ENCODE results near the gene MROH9. TPM values are rescaled to one million over a fixed set of nuclear protein-coding genes. Genes with fewer than 3 reads are reported as not detected.

MROH9 gene
- total RNA-seq, 2 donors from 2014 or later, result not detected

DNA sequence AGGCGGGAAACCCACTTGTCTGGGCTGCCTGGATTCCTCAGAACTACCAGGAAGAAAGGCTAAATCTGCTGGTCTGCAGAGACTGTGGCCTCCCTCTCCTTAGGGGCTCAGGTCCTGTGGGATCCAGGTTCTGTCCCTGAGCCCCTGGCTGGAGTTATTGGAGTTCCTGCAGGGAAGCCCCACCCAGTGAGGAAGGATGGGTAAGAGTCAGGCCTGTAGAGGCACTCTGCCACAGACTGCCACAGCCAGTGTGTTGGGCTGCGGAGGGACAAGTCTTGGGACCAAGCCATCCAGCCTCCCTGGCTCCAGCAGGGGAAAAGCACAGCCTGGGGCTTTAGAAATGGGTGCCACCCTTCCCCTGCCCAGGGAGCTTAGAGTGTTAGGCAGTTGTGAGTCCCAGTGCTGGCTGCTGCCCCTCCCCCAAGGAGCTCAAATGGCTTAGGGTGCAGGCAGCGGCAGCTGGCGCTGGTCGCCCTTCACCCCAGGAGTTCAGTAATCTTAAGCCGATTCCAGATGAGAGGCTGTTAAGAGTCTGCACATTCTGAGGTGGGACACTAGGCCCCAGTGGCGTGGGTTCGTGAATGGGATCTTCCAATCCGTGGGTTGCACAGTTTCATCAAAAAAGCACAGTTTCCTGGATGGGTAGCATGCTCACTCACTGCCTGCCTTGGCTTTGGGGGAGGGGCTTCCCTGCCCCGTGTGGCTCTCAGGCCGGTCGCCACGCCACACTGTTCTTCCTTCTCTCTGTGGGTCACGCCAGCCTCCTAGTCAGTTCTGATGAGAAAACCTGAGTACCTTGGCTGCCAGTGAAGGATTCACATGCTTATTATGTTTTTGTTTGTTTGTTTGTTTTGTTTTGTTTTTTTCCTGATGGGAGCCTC is 97.7 kb downstream of the MROH9 start:
- intact Hi-C loops (cut with DNase I), result no loop called here
- Histone ChIP-seq H3K36me3 (no peaks in the 10 kb centered on the region), H3K27ac (no peak overlapping the region), H3K9me3 (no peaks in the 10 kb centered on the region), H3K4me1 (no peaks in the 10 kb centered on the region), H3K4me3 (no peak overlapping the region), H3K9ac (ENCODE audit: low read depth in 2 of 2, low read length in 2 of 2) (no peak overlapping the region), H3K27me3 (no peaks in the 10 kb centered on the region)
- TF ChIP-seq, protein P1, sequence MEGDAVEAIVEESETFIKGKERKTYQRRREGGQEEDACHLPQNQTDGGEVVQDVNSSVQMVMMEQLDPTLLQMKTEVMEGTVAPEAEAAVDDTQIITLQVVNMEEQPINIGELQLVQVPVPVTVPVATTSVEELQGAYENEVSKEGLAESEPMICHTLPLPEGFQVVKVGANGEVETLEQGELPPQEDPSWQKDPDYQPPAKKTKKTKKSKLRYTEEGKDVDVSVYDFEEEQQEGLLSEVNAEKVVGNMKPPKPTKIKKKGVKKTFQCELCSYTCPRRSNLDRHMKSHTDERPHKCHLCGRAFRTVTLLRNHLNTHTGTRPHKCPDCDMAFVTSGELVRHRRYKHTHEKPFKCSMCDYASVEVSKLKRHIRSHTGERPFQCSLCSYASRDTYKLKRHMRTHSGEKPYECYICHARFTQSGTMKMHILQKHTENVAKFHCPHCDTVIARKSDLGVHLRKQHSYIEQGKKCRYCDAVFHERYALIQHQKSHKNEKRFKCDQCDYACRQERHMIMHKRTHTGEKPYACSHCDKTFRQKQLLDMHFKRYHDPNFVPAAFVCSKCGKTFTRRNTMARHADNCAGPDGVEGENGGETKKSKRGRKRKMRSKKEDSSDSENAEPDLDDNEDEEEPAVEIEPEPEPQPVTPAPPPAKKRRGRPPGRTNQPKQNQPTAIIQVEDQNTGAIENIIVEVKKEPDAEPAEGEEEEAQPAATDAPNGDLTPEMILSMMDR (IDR thresholded peaks at IDR 0.05), result no peak
- DNase-seq, result no peak

GRCh38 chr1:171037626-171038025 is 102.3 kb downstream of the MROH9 start:
- Histone ChIP-seq H3K9me3 (no peaks in the 10 kb centered on the region), H3K4me1 (no peaks in the 10 kb centered on the region), H3K4me3 (no peak overlapping the region), H3K27me3 (no peaks in the 10 kb centered on the region), H3K36me3 (no peaks in the 10 kb centered on the region), H3K9ac (ENCODE audit: low read depth in 2 of 2, low read length in 2 of 2) (no peak overlapping the region), H3K27ac (no peak overlapping the region)
- TF ChIP-seq, protein P1 (IDR thresholded peaks at IDR 0.05), result no peak
- DNase-seq, result no peak
- intact Hi-C loops (cut with DNase I), result no loop called here

GRCh38 chr1:171038284-171038683 is 103.0 kb downstream of the MROH9 start:
- Histone ChIP-seq H3K4me3 (no peak overlapping the region), H3K9ac (ENCODE audit: low read depth in 2 of 2, low read length in 2 of 2) (no peak overlapping the region), H3K36me3 (no peaks in the 10 kb centered on the region), H3K27ac (no peak overlapping the region), H3K27me3 (no peaks in the 10 kb centered on the region), H3K9me3 (no peaks in the 10 kb centered on the region), H3K4me1 (no peaks in the 10 kb centered on the region)
- TF ChIP-seq, protein P1 (IDR thresholded peaks at IDR 0.05), result no peak
- intact Hi-C loops (cut with DNase I), result no loop called here
- no peak for DNase-seq

DNA sequence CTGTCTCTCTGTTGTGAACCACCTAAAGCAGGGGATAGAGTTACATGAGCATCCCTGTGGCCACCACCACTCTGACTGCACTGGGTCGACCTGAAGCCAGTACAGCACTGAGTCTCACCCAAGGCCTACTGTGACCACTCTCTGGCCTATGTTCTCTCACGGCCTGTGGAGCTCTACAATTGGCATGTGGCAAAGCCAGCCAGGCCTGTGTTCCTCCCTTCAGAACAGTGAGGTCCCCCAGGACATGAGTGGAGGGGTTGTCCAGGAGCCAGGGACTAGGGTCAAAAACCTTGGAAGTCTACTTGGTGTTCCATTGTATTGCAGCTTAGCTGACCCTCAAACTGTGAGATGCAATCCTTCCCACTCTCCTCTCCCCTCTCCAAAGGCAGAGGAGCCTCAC is 112.7 kb downstream of the MROH9 start:
- H3K4me3 ChIP-seq, result no peak overlapping the region
- intact Hi-C loops (cut with DNase I), result no loop called here
- H3K9ac ChIP-seq (ENCODE audit: low read depth in 2 of 2, low read length in 2 of 2), result no peak overlapping the region
- TF ChIP-seq, protein P1 (IDR thresholded peaks at IDR 0.05), result no peak
- H3K4me1 ChIP-seq, result no peaks in the 10 kb centered on the region
- no peaks in the 10 kb centered on the region for H3K27me3 ChIP-seq
- no peak overlapping the region for H3K27ac ChIP-seq
- DNase-seq, result no peak
- H3K36me3 ChIP-seq, result no peaks in the 10 kb centered on the region
- no peaks in the 10 kb centered on the region for H3K9me3 ChIP-seq

DNA sequence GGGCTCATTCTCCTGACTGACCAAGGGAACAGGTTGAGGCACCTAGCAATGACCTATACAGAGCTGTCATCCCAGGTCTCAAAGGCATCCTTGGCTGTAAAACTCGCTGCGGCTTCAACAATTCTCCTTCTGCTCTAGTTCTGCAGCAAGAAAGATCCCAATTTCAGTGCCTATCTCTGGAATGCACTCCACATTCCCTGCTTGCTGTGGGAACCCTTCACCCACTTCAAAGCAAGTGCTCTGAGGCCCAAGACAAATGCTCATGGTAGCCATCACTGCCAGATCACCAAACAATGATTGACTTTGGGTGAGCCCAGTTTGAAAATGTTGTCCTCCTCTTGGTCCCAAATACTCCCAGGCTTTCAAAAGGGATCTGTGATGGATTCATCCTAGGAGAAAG is 117.6 kb downstream of the MROH9 start:
- H3K36me3 ChIP-seq, result no peaks in the 10 kb centered on the region
- no peaks in the 10 kb centered on the region for H3K4me1 ChIP-seq
- TF ChIP-seq, protein P1 (IDR thresholded peaks at IDR 0.05), result no peak
- no peak overlapping the region for H3K9ac ChIP-seq (ENCODE audit: low read depth in 2 of 2, low read length in 2 of 2)
- H3K9me3 ChIP-seq, result no peaks in the 10 kb centered on the region
- no peak overlapping the region for H3K27ac ChIP-seq
- H3K4me3 ChIP-seq, result no peak overlapping the region
- intact Hi-C loops (cut with DNase I), result no loop called here
- no peaks in the 10 kb centered on the region for H3K27me3 ChIP-seq
- DNase-seq, result no peak

Measured in colonic mucosa (tissue), 4 donors.